ENCODE data around the gene SLC7A4.

Gene SLC7A4

DNA sequence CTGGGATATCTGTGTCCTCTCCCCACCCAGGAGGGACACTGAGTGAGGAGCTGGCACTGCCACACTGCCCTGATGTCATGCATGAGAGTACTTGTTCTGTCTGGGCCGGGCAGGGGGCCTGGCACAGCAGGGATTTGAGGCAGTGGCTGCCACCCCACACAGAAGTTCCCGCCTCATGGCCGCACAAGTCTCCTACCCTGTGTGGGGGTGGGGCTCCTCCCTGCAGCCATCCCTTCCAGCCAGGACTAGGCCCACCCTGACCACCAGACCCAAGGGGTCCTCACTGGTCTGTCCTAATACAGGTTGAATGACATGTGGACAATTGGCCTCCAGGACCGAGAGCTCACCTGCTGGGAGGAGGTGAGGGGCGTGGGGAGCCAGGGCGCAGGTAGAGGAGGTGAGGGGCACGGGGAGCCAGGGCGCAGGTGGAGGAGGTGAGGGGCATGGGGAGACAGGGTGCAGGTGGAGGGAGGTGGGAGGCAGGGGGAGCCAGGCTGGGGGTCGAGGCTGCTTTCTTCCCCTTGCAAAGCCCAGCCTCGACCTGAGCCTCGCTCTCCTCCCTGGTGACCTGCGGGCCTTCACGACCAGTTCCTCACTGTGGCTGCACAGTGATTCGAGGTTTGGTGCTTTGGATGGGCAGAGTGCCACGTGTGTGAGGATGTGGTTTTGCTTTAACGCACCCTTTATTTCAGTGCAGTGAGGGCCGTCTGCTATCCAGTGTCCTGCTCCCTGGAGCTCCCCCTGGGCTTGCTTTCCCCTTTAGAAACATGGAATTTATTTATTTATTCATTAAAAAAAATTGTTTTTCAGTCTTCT is 42.8 kb downstream of the SLC7A4 start:
- Histone ChIP-seq H3K4me3 (ENCODE audit: low read depth, low read length) (no peak overlapping the region), H3K27ac (no peak overlapping the region), H3K27me3 (replicated peaks) (no peaks in the 10 kb centered on the region), H3K36me3 (replicated peaks) (peaks cover 74% of the 10 kb centered on the region)
- TF ChIP-seq, protein P1, sequence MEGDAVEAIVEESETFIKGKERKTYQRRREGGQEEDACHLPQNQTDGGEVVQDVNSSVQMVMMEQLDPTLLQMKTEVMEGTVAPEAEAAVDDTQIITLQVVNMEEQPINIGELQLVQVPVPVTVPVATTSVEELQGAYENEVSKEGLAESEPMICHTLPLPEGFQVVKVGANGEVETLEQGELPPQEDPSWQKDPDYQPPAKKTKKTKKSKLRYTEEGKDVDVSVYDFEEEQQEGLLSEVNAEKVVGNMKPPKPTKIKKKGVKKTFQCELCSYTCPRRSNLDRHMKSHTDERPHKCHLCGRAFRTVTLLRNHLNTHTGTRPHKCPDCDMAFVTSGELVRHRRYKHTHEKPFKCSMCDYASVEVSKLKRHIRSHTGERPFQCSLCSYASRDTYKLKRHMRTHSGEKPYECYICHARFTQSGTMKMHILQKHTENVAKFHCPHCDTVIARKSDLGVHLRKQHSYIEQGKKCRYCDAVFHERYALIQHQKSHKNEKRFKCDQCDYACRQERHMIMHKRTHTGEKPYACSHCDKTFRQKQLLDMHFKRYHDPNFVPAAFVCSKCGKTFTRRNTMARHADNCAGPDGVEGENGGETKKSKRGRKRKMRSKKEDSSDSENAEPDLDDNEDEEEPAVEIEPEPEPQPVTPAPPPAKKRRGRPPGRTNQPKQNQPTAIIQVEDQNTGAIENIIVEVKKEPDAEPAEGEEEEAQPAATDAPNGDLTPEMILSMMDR (IDR thresholded peaks at IDR 0.05; ENCODE audit: low read depth, low read length, missing control alignments), result no peak
- no peak for DNase-seq
- in situ Hi-C loops (cut with HindIII; ENCODE audit: low pct_ligation_motif_present, low sequenced_read_pairs), result no loop called here

GRCh38 chr22:20988573-20989322 is 43.6 kb downstream of the SLC7A4 start:
- H3K36me3 ChIP-seq (replicated peaks), result peaks cover 72% of the 10 kb centered on the region
- no peak overlapping the region for H3K4me3 ChIP-seq (ENCODE audit: low read depth, low read length)
- H3K27ac ChIP-seq, result no peak overlapping the region
- no peaks in the 10 kb centered on the region for H3K27me3 ChIP-seq (replicated peaks)
- DNase-seq, result no peak
- in situ Hi-C loops (cut with HindIII; ENCODE audit: low pct_ligation_motif_present, low sequenced_read_pairs), result no loop called here
- TF ChIP-seq, protein P1 (IDR thresholded peaks at IDR 0.05; ENCODE audit: low read depth, low read length, missing control alignments), result no peak

- no peak for DNase-seq
- Histone ChIP-seq H3K36me3 (replicated peaks) (peaks cover 63% of the 10 kb centered on the region), H3K27me3 (replicated peaks) (no peaks in the 10 kb centered on the region), H3K4me3 (ENCODE audit: low read depth, low read length) (no peak overlapping the region), H3K27ac (no peak overlapping the region)
- in situ Hi-C loops (cut with HindIII; ENCODE audit: low pct_ligation_motif_present, low sequenced_read_pairs), result no loop called here
- TF ChIP-seq, protein P1 (IDR thresholded peaks at IDR 0.05; ENCODE audit: low read depth, low read length, missing control alignments), result no peak
Observed at GRCh38 chr22:20987375-20987774, 45.0 kb downstream of the SLC7A4 start.

DNA sequence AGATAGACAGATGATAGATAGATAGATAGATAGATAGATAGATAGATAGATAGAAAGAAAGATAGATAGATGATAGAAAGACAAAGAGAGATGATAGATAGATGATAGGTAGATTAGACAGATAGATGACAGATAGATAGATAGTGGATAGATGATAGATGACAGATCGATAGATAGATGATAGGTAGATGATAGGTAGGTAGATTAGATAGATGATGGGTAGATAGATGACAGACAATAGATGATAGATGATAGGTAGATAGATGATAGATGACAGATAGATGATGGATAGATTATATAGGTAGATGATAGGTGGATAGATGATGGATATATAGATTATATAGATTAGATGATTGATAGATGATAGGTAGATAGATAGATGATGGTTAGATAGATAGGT is 46.0 kb downstream of the SLC7A4 start:
- TF ChIP-seq, protein P1 (IDR thresholded peaks at IDR 0.05; ENCODE audit: low read depth, low read length, missing control alignments), result no peak
- in situ Hi-C loops (cut with HindIII; ENCODE audit: low pct_ligation_motif_present, low sequenced_read_pairs), result no loop called here

DNA sequence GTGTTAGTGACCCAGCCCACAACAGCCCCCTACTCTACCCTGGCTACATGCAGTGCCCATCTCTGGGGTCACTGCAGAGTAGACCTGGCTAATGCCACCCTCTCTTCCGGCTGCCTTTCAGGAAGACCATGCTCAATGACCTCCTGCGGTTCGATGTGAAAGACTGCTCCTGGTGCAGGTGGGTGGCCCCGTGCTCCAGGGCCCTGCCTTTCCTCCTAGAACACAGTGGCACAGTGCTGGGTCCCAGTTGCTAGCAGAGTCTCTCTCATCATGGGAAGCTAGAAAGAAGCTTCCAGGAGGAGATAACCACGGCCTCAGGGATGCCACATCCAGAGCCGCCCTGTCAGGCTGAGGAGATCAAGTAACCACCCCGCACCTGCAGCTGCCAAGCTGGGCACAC is 46.6 kb downstream of the SLC7A4 start:
- Histone ChIP-seq H3K27me3 (replicated peaks) (no peaks in the 10 kb centered on the region), H3K27ac (no peak overlapping the region), H3K4me3 (ENCODE audit: low read depth, low read length) (no peak overlapping the region), H3K36me3 (replicated peaks) (peaks cover 48% of the 10 kb centered on the region)
- no peak for DNase-seq
- TF ChIP-seq, protein P1 (IDR thresholded peaks at IDR 0.05; ENCODE audit: low read depth, low read length, missing control alignments), result no peak
- in situ Hi-C loops (cut with HindIII; ENCODE audit: low pct_ligation_motif_present, low sequenced_read_pairs), result no loop called here

More for the DNA sequence above, 46.0 kb downstream of the SLC7A4 start:
- no peak overlapping the region for H3K27ac ChIP-seq
- DNase-seq, result no peak
- H3K4me3 ChIP-seq (ENCODE audit: low read depth, low read length), result no peak overlapping the region
- peaks cover 53% of the 10 kb centered on the region for H3K36me3 ChIP-seq (replicated peaks)
- H3K27me3 ChIP-seq (replicated peaks), result no peaks in the 10 kb centered on the region

Measured in brain microvascular endothelial cell (primary cell).